RWPE1 (cell line): ENCODE data around the gene ANKIB1.
"Not testable (repeated sequence)": the region's sequence is repeated elsewhere in the genome, so short reads cannot be mapped to it uniquely, and the experiment has no call there.

Source experiments
- CTCF ChIA-PET: fragments of 350-600 bp; sonication (Branson Sonifier 250); formaldehyde crosslinking; extraction: SDS; loops from one replicate; lab custom pipeline; 2021; lab: Yijun Ruan, JAX
- POLR2A ChIA-PET: fragments of 400-600 bp; formaldehyde crosslinking; extraction: SDS; loops from one replicate; lab custom pipeline; 2020; ENCODE audit warnings: antibody characterized with exemption; ENCODE audit not compliant: low non-redundant PET; lab: Yijun Ruan, JAX
- DNase-seq: peaks from one replicate; pipeline ENCODE4 v3.0.0; 2012; ENCODE audit warnings: low spot score
- H3K27ac ChIP-seq: fragments of 450-650 bp; 2 replicates; pipeline ENCODE4 v1.5.1; 2017
- TF ChIP-seq, protein P1 (sequence below): fragments of 450-650 bp; conservative IDR thresholded peaks from 2 replicates; pipeline ENCODE4 v1.5.1; 2017; ENCODE audit warnings: low read depth, mild to moderate bottlenecking

The ANKIB1 gene

DNA sequence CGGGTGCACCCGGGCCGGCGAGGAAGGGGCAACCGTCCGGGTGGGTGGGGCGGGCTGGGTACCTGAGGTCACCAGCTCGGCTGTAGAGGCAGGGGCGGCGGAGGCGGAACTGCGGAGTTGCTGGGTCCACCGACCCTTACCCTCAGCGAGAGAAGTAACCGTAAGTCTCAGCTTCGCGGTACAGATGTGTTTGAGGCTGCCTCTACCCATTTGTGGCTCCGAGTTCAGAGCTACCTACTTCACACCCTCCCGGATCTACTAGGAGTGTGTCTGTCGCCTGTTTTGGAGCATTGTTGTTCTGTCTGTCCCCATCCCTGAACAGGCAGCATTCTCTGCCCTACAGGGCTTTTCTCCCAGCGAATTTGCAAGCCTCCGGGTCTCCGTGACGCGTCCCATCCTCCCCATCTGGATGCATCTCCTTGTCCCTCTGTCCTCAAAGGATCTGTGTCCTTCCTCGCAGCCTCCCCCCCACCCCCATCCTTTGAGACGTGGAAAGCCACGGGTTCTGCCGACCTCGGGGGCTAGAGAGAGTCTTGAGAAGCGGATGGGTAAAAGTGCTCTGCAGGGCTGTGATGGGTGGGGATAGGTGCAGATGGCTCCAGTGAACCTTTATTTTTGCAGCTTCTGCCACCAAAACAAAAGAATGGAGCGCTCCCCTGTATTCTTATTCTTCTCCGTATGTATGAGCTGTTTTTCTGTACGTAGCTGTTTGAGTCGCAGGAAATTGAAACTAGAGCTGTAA, 757 bp downstream of the ANKIB1 start:
- peak overlapping the region; percentile 92 for H3K27ac ChIP-seq
- ChIA-PET POLR2A (interaction anchor here (0.9 to 1.2 kb wide), 2 partner anchors 112 to 282 kb away, joined by 3 read pairs; partner anchors contain the start of genes CYP51A1, PEX1 and RBM48), CTCF (no interaction called here)
- TF ChIP-seq, protein P1, sequence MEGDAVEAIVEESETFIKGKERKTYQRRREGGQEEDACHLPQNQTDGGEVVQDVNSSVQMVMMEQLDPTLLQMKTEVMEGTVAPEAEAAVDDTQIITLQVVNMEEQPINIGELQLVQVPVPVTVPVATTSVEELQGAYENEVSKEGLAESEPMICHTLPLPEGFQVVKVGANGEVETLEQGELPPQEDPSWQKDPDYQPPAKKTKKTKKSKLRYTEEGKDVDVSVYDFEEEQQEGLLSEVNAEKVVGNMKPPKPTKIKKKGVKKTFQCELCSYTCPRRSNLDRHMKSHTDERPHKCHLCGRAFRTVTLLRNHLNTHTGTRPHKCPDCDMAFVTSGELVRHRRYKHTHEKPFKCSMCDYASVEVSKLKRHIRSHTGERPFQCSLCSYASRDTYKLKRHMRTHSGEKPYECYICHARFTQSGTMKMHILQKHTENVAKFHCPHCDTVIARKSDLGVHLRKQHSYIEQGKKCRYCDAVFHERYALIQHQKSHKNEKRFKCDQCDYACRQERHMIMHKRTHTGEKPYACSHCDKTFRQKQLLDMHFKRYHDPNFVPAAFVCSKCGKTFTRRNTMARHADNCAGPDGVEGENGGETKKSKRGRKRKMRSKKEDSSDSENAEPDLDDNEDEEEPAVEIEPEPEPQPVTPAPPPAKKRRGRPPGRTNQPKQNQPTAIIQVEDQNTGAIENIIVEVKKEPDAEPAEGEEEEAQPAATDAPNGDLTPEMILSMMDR: no peak
- peak; percentile 31 for DNase-seq

DNA sequence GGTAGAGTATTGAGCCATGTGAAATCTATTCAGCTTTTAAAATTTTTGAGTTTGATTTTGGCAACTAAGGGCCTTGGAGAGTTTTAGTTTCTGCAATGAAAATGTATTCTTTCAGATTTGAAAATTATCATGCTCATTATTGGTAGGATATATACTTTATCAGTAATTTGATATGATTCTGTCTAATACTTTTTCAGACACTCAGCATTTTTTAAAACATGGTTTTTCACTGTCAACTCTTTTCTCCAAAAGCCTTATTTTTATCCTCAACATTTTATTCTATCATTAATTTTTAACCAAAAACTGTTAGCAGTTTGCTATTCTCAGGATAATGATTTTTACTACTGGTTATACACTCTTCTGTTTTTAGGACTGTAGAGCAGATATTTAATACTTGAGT, 4.8 kb downstream of the ANKIB1 start:
- no peak for DNase-seq
- H3K27ac ChIP-seq: no peak overlapping the region
- ChIA-PET POLR2A (no interaction called here), CTCF (no interaction called here)
- TF ChIP-seq, protein P1: no peak

DNA sequence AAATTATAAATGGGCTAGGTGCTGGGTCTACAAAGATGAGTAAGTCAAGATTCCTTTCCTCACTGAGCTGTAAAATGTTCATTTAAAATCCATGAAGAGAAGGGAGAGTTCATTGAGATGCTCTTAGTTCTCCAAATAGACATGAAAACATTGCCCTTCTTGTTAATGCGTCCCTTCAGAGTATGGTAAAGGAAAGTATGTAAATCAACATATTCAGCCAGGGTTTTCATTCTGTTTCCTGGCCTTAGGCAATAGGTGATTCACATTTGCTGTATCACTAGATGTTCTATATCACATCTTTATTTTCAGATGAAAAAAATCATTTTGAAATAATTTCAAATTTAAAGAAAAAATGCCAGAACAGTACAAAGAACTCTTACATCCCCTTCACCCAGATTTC, 5.4 kb downstream of the ANKIB1 start:
- CTCF ChIA-PET: no interaction called here
- no peak for DNase-seq
- POLR2A ChIA-PET: no interaction called here
- TF ChIP-seq, protein P1: no peak
- no peak overlapping the region for H3K27ac ChIP-seq

DNA sequence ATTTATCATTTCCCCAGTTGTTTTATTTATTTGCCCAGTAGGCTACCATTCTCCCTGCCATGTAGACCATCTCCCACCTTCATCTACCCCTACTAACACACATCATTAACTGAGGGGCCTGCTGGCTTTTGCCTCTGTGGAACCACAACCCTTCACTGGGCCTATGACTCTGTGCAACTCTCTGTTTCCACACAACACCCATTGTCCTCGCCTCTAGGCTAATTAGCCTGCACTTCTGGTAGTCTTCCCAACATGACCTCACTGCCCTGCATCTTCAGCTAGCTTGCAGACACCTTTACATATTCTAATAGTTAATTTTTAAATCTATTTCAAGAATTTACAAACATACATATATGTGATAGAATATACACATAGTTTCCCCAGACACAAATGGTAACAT, 7.5 kb downstream of the ANKIB1 start:
- no peak for DNase-seq
- no peak overlapping the region for H3K27ac ChIP-seq
- ChIA-PET CTCF (no interaction called here), POLR2A (no interaction called here)
- TF ChIP-seq, protein P1: no peak

DNA sequence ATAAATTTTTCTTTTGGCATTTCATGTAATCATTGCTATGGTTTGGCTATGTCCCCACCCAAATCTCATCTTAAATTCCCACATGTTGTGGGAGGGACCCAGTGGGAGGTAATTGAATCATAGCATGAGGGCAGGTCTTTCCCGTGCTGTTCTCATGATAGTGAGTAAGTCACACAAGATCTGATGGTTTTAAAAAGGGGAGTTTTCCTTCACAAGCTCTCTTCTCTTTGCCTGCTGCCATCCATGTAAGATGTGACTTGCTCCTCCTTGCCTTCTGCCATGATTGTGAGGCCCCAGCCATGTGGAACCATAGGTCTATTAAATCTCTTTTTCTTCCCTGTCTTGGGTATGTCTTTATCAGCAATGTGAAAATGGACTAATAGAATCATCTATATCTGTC, 9.0 kb downstream of the ANKIB1 start:
- POLR2A ChIA-PET, DNase-seq, CTCF ChIA-PET, H3K27ac ChIP-seq: not testable (repeated sequence)

DNA sequence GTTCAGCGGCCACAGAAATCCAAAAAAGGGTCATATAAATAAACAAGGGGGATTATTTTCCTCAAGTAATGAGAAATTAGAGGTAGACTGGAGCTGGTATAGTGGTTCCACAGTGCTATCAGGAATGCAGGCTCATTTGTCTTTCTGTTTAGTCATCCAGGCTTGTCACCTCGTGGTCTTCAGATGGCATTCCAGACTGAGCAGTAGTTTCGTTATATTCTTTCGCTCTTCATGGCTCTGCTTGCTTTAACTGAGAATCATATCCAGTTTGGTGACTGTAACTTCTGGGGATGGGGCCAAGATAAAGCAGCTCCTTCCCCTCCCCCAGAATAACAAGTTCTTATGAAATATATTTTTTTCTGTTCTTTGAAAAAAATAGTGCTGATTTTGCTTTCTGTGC, 9.5 kb downstream of the ANKIB1 start:
- DNase-seq: no peak
- no peak overlapping the region for H3K27ac ChIP-seq
- TF ChIP-seq, protein P1: no peak
- ChIA-PET CTCF (no interaction called here), POLR2A (no interaction called here)

DNA sequence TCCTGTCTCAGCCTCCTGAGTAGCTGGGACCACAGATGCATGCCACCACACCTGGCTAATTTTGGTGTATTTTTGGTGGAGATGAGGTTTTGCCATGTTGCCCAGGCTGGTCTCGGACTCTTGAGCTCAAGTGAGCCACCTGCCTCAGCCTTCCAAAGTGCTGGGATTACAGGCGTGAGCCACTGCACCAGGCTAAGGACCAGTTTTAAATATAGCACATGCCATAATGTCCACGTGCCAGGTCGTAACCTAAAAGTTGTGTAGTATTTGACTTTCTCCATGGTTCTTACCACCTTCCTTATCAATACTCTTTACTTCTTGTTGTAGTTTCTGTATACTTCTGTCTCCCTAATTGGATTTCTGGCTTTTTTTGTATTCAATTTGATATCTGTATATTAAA, 13.3 kb downstream of the ANKIB1 start:
- DNase-seq: no peak
- ChIA-PET POLR2A (no interaction called here), CTCF (no interaction called here)
- TF ChIP-seq, protein P1: no peak
- H3K27ac ChIP-seq: no peak overlapping the region
